Measurements from ENCODE around the gene MMP8.
"Not testable (repeated sequence)": the region's sequence is repeated elsewhere in the genome, so short reads cannot be mapped to it uniquely, and the experiment has no call there.

MMP8 gene

DNA sequence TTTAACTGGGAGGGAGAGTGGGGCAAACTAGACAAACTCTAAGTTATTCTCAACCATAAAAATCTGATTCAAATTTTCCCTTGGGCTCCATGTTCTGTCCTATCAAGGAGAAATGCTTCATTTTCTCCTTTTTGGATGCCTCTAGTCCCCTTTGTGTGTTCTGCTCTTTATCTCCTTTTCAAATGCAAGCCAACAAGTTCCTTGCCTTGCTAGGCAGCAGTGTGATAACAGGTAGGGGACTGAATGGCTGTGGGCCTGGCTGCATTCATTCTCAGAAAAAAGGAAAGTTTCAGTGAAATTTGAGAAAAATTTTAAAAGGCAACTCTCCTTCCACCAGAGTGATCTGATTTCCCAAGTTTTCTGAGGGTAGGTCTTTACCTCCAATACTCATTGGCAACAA lies 26.9 kb upstream of the MMP8 start:
- H3K36me3 Mint-ChIP-seq (ENCODE audit: low read depth) = peaks cover 5% of the 10 kb centered on the region
- H3K4me1 Mint-ChIP-seq = no peaks in the 10 kb centered on the region
- H3K27me3 Mint-ChIP-seq (ENCODE audit: low read depth) = no peaks in the 10 kb centered on the region
- no peak overlapping the region for H3K27ac Mint-ChIP-seq
- TF ChIP-seq, protein P1, sequence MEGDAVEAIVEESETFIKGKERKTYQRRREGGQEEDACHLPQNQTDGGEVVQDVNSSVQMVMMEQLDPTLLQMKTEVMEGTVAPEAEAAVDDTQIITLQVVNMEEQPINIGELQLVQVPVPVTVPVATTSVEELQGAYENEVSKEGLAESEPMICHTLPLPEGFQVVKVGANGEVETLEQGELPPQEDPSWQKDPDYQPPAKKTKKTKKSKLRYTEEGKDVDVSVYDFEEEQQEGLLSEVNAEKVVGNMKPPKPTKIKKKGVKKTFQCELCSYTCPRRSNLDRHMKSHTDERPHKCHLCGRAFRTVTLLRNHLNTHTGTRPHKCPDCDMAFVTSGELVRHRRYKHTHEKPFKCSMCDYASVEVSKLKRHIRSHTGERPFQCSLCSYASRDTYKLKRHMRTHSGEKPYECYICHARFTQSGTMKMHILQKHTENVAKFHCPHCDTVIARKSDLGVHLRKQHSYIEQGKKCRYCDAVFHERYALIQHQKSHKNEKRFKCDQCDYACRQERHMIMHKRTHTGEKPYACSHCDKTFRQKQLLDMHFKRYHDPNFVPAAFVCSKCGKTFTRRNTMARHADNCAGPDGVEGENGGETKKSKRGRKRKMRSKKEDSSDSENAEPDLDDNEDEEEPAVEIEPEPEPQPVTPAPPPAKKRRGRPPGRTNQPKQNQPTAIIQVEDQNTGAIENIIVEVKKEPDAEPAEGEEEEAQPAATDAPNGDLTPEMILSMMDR (IDR thresholded peaks at IDR 0.05; ENCODE audit: unreplicated experiment in 3 of 3) = no peak
- H3K9me3 Mint-ChIP-seq = peaks cover 14% of the 10 kb centered on the region
- no peak overlapping the region for H3K4me3 Mint-ChIP-seq

DNA sequence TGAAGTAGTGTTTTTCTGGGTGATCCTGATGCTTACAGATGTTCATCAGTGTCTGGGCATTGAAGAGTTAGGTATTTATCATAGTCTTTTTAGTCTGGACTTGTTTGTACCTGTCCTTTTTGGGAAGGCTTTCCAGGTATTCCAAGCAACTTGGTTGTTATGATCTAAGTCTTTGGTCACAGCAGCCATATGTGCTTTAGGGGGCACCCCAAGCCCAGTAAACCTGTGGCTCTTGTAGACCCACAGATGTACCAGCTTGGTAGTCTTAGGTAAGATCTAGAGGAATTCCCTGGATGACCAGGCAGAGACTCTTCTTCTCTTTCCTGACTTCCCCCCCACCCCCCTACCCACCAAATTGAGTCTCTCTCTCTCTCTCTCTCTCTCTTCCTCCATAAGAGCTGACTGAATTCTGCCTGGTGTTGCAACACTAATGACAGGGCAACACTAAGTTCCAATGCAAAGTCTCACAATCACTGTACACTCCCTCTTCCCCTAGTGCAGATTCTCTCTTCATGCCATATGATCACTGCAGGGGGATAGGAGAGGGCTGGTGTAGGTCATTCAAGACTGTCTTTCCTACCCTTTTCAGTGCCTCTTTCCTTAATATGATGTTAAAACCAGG lies 24.5 kb upstream of the MMP8 start:
- no peak overlapping the region for H3K4me3 Mint-ChIP-seq
- peaks cover 14% of the 10 kb centered on the region for H3K9me3 Mint-ChIP-seq
- no peaks in the 10 kb centered on the region for H3K4me1 Mint-ChIP-seq
- H3K36me3 Mint-ChIP-seq (ENCODE audit: low read depth) = peaks cover 5% of the 10 kb centered on the region
- H3K27me3 Mint-ChIP-seq (ENCODE audit: low read depth) = no peaks in the 10 kb centered on the region
- H3K27ac Mint-ChIP-seq = no peak overlapping the region
- TF ChIP-seq, protein P1 (IDR thresholded peaks at IDR 0.05; ENCODE audit: unreplicated experiment in 3 of 3) = no peak

GRCh38 chr11:102746746-102747578 lies 22.2 kb upstream of the MMP8 start:
- Mint-ChIP-seq H3K27ac (peak overlapping the region in 1 of 3 experiments; percentile 44), H3K4me3 (peak overlapping the region; percentile 16 to 60 (median 44)), H3K9me3 (peaks cover 14% of the 10 kb centered on the region)
- not testable (repeated sequence) for H3K36me3 Mint-ChIP-seq (ENCODE audit: low read depth); H3K4me1 Mint-ChIP-seq; H3K27me3 Mint-ChIP-seq (ENCODE audit: low read depth)

DNA sequence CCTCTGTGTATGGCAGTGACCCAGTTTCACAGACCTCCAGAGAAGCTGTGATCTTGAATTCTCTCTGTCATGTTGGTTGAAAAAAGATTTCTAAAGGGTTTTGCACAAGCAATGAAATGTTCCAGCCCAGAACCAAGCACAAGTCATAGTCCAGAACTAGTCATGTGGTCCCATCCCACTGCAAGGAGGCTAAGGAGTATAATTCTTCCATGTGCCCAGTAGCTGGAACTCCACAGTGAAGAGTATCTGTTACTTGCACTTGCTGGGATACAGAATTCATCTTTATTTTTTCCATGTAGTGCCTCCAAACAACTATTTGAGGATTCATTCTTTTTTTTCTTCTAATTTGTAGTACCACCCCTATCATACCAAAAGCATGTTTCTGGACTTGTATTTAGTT lies 9.9 kb upstream of the MMP8 start:
- Mint-ChIP-seq H3K4me1 (no peaks in the 10 kb centered on the region), H3K4me3 (no peak overlapping the region), H3K27ac (no peak overlapping the region), H3K27me3 (ENCODE audit: low read depth) (no peaks in the 10 kb centered on the region), H3K36me3 (ENCODE audit: low read depth) (no peaks in the 10 kb centered on the region), H3K9me3 (peaks cover 8% of the 10 kb centered on the region)
- TF ChIP-seq, protein P1 (IDR thresholded peaks at IDR 0.05; ENCODE audit: unreplicated experiment in 3 of 3) = no peak

DNA sequence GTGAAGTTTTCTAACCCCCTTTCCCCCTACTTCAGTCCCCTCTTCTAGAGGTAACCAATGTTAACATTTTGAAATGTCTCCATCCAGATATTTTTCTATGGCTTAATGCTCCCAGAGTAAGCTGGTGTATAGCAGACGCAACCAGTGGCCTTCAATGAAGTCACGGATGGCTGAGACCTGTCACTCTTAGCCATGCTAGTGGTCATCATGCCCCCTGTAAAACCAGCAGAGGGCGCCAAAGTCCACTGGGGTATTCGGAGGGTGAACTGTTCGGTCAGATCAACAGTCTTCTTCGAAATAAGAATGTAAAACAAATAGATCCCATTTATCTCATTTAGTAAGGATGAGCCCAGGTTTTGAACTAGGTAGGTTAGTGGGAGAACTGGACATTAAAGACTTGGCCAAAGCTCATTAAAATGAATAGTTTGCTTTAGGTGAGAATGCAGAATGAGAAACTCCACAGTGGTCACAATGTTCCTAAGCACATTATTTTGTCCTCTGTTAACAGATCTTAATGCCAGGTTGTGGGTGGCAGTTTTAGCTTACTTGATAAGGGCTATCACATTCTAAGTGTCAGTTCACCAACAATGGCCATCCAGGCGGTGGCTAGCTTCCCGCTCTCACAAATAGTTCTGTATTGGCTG lies 8.6 kb upstream of the MMP8 start:
- no peaks in the 10 kb centered on the region for H3K4me1 Mint-ChIP-seq
- TF ChIP-seq, protein P1 (IDR thresholded peaks at IDR 0.05; ENCODE audit: unreplicated experiment in 3 of 3) = peak in 1 of 3 experiments; percentile 18
- no peaks in the 10 kb centered on the region for H3K36me3 Mint-ChIP-seq (ENCODE audit: low read depth)
- no peaks in the 10 kb centered on the region for H3K27me3 Mint-ChIP-seq (ENCODE audit: low read depth)
- peaks cover 3% of the 10 kb centered on the region for H3K9me3 Mint-ChIP-seq
- H3K4me3 Mint-ChIP-seq = no peak overlapping the region
- H3K27ac Mint-ChIP-seq = no peak overlapping the region

DNA sequence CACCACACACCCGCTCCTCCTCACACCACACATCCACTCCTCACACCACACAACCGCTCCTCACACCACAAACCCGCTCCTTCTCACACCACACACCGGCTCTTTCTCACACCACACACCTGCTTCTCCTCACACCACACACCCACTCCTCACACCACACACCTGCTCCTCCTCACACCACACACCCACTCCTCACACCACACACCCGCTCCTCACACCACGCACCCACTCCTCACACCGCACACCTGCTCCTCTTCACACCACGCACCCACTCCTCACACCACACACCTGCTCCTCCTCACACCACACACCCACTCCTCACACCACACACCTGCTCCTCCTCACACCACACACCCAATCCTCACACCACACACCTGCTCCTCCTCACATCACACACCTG lies 6.2 kb upstream of the MMP8 start:
- H3K27me3 Mint-ChIP-seq (ENCODE audit: low read depth); H3K4me1 Mint-ChIP-seq; H3K36me3 Mint-ChIP-seq (ENCODE audit: low read depth); H3K27ac Mint-ChIP-seq; H3K4me3 Mint-ChIP-seq; H3K9me3 Mint-ChIP-seq: not testable (repeated sequence)

Data from nephron (organoid).